NCI-H2081 (cell line): ENCODE measurements around the gene RAI14.

Experiments used
- DNase-seq, 2 experiments: peaks; one replicate each; lab custom pipeline; 2025; lab: John Stamatoyannopoulos, UW

Gene RAI14

DNA sequence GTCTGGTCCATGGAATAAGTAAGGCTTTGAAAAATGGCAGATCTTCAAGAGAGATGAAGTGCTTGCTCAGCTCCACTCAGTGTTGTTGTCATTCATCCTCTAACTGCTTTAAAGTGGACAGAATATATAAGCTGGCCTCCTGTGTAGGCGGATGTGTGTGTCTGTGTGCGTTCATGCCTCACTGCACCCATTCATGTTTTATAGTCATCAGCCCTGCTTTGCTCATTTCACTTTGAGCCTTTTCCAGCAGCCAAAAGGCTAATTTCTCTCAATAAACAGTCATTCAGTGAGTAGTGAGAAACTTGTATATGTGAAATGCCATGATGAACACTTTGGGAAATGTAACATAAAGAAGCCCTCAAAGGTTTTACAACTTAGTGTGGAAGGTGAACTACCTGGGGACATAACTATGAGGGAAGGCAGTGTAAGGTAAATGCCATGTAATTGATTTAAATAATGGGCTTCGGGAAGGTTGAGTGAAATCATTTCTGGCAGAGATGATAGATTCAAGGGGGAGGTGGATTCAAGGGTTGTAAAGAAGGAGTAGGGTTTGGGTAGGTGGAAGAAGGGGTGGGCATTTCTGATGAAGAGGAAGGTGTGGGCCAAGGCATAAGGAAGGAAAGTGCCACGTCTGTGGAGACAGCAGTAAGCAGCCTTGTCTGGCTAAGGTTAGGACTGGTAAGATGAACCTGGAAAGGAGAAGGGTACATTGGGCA is 198.5 kb downstream of the RAI14 start:
- peak; percentile 84 to 97 for DNase-seq

DNA sequence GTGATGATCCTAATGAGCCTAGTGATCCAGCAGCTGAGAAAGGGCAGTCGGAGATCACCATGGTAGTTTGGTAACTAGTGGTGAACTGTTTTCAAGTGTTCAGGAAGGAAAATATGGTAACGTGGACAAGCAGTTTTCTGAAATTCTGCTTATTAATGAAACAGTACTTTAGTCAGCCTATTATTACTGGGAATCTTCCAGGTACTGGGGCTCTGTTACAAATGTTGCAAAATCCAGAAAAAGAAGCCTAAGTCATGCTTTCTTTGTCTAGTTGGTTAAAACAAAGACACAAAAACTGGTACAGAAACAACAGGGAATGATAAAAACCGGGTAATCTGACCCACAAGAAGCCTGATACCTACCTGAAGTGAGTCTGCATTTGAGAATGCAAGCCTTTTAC is 201.0 kb downstream of the RAI14 start:
- DNase-seq, result no peak

DNA sequence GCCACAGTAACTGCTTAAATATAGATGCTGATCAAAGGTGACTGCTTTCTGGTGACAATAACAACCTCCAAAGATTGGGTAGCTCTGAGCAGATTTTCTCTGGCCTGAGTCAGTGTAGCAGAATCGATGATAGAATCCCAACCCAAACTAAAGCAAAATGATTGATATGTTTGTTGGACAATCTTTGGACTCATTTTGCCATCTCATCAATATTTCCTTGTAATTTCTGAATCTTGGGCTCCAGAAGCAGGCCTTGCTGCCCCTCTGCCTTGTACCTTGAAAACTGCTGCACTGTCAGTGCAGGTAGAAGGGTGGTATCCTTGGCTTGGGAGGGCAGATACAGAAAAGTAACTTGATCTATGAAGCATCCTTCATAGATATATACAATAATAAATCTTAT is 201.8 kb downstream of the RAI14 start:
- no peak for DNase-seq

DNA sequence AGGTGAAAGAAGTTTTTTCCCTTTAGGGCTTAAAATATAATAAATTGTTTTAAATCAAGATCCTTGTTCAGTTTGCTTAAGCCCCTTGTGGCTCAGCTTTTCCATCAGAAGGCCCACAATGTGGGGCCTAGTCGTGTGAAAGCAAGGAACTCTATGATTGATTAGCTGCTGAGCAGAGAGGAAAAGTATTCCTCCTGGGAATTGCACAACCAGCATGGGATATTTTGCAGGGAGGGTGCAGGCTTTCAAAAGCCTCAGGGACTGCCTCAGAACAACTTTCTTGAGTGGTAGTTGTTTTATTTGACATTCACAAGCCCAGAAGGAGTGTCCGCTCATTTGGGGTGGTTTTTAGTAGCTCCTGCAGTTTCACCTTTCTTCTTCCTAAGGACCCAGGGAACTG is 202.7 kb downstream of the RAI14 start:
- DNase-seq, result no peak

DNA sequence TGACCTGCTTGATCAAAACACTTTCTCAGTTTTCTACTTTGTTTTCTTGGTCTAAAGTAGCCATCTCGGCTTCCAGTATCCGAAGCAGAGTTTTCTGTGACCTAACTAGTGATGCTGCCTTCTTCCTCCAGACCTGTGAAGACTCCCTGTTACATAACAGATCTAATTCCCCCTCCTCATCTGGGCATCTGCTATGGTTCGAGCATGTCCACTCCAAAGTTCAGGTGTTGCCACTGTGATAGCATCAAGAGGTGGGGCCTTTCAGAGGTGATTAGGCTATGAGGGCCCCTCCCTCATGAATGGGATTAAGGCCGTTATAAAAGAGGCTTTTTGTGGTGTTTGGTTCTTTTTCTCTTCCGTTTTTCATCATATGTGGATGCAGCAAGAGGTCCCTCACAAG is 203.1 kb downstream of the RAI14 start:
- no peak for DNase-seq

DNA sequence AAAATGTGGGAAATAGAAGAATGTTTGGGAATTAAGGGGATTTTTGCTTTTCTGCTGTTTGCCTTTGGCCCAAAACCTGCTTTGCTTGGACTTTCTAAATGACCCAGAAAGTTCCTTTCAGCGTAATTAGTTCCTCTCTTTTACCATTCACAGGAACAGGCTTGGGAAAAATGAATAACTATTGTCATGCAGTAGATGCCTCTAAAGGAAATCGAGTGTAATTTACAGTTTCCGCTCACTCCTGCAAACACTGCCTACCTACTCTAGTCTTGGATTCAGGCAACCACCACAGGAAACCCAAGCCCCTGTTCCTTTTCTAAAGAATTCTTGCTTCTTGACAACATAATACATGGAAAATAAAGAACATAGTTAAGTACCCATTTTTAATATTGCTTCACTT is 207.8 kb downstream of the RAI14 start:
- DNase-seq, result no peak

DNA sequence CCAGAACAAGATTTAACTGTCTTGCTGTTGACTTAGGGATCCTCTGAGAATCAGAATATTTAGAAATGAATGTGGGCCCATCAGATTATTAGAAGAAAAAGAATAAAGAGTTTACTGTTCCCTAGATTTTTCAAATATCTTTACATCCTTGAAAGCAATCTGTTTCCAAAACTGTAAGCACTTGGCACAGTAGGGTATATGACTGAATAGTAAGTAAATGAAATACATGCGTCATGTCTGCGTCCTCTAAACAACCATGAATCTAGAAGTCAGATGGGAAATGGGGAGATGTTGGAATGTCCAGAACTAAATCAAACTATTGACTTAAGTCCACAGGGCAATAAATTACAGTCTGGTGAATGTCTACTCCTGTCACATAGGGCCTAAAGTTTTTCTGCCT is 209.0 kb downstream of the RAI14 start:
- no peak for DNase-seq

DNA sequence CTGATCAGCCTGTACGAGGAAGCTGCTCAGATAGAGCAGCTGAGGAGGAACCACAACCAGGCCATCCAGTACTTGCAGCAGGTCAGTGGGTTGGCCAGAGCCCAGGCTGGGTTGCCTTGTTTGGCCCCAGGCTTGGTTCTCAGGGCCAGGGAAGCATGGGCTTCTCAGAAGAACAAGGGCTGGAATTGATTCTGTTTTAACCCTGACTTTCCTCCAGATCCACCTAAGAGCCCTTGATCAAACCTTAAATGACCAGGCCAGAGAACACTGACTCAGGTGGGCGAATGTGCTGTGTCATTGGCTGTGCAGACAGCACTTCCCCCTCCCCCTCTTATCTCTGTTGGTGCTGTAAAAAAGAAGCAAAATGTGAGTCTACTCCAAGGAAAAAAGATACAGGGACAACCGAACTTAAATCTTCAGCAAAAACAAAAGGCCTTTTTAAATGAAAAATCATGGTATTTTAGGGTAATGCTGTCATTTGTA is 210.9 kb downstream of the RAI14 start:
- no peak for DNase-seq

DNA sequence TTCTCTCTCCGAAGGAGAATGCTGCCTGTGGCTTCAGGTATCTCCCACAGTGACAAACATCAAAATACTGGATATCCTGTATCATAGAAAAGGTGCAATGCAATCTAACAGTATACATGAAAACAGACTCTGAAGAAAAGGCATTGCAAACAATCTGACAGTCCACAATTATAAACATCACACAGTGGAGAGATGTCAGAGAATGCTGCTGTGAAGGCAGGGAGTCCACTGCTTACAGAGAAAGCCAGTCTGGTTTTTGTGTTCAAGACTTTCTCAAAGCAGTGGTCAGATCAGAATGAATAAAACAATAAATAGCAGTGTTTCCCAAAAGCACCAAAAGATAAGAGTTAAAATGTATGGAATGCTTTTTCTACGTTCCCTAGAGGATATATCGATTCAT is 211.5 kb downstream of the RAI14 start:
- peak in 1 of 2 experiments; percentile 22 for DNase-seq

DNA sequence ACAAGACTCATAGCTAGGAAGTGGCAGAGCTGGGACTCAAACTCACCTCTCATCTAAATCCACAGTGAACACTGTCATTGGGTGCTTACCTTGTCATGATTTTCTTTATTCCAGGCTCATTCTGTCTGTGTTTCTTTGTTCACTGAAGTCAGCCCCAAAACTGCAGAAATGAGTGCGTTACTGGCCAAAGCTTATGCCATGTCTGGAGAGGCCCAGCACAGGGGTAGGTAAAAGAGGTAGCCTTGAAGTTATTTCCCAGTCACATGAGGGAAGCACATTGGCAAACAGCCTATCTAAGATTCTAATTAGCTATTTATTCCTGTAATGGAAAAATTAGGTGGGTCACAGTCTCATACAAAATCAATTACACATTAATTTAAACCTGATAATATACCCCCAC is 212.7 kb downstream of the RAI14 start:
- DNase-seq, result no peak

DNA sequence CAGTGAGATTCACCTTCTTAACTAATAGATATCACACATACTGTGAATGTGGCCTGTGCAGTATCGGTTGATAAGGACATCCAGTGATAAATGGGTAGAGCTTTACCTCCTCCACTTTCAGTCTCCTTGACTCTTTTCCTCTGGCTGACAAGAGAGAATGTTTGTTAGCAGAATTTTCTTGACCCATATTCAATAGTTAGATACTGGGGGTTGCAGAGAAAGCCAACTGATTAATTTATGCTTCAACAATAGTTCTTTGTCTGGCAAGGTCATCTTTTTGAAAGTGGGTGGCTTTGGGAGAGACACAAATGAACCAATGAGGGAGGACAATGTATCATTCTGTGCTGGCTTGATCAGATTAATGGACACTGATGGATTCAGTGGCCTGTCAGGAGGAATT is 213.1 kb downstream of the RAI14 start:
- no peak for DNase-seq

DNA sequence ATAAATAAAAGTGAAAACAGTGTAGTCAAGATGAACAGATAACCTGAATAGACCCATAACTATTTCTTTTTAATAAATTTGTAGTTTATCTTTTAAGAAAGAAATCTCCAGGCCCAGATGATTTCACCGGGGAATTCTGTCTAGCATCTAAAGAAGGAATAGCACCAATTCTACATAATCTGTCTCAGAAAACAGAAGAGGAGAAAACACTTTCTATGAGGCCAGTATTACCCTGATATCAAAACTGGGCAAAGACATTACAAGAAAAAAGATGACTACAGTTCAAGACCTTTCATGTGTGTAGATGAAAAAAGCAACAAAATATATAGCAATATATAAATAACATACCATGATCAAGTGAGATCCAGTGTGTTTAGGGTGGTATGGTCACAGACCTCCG is 214.3 kb downstream of the RAI14 start:
- no peak for DNase-seq

DNA sequence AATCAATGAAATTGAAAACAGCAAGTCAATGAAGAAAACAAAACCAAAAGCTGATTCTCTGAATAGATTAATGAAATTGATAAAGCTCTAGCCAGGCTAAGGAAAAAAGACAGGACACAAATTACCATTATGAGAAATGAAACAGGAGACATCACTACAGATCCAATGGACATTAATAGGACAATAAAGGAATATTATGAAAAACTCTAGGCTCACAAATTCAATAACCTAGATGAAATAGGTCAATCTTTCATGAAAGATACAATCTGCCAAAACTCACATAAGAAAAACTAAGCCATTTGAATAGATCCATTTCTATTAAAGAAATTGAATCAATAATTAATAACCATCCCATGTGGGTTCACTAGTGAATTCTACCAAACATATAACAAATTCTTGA is 220.1 kb downstream of the RAI14 start:
- DNase-seq, result no peak

DNA sequence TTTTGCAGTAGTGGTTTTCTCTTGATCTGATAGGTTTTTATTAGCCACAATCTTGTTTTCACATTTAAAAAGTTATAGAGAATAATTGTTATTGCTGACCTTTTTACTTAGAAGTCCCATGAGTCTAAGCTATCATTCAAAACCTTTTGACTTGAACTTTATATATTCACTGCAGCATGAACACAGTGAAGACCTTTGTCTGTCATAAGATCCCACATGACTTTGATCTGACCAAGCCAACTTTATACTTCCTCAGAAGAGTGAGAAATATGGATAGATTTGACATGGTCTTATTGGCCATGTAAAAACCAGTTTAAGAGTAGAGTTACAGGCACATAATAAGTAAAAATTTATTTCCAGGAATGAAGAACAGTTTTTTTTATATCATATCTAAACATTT is 225.1 kb downstream of the RAI14 start:
- no peak for DNase-seq
